K562 (cell line): ENCODE data around the gene VWA3A. TPM values are rescaled to one million over a fixed set of nuclear protein-coding genes. Genes with fewer than 3 reads are reported as not detected.

Experiments used
- AFF1 ChIP-seq, 2 experiments: fragments of 450-650 bp; IDR thresholded peaks; 2 replicates each; pipeline ENCODE4 v1.6.1; 2018; ENCODE audit warnings: mild to moderate bottlenecking in 2 of 2, low read depth in 1 of 2; ENCODE audit not compliant: partially characterized antibody in 2 of 2
- ARID1B ChIP-seq: fragments of 450-650 bp; IDR thresholded peaks from 2 replicates; pipeline ENCODE4 v1.6.1; 2016; ENCODE audit warnings: antibody characterized with exemption, mild to moderate bottlenecking, inconsistent platforms
- E2F4 ChIP-seq: sonication (generic); formaldehyde crosslinking; IDR thresholded peaks from 2 replicates; pipeline ENCODE4 v1.8.0; 2022; ENCODE audit warnings: mild to moderate bottlenecking, low read depth, missing genetic modification reagents
- E2F5 ChIP-seq: sonication (generic); formaldehyde crosslinking; IDR thresholded peaks from 2 replicates; pipeline ENCODE4 v1.8.0; 2022; ENCODE audit warnings: mild to moderate bottlenecking, missing genetic modification reagents
- EHMT2 ChIP-seq: fragments of 450-650 bp; IDR thresholded peaks from 2 replicates; pipeline ENCODE4 v1.6.1; 2018; ENCODE audit warnings: antibody characterized with exemption
- ETV5 ChIP-seq: sonication (generic); formaldehyde crosslinking; IDR thresholded peaks from 2 replicates; pipeline ENCODE4 v1.4.0; 2020; ENCODE audit warnings: low read depth, mild to moderate bottlenecking, missing genetic modification reagents
- FOXJ2 ChIP-seq: fragments of 200-800 bp; sonication (Bioruptor generic); IDR thresholded peaks from 2 replicates; pipeline ENCODE4 v1.6.1; 2016; ENCODE audit warnings: missing genetic modification characterization, missing compliant biosample characterization
- FOXK1 ChIP-seq: sonication (generic); formaldehyde crosslinking; IDR thresholded peaks from 2 replicates; pipeline ENCODE4 v1.8.0; 2022; ENCODE audit warnings: missing genetic modification reagents, mild to moderate bottlenecking, borderline replicate concordance
- FOXO4 ChIP-seq: fragments of 450-650 bp; formaldehyde crosslinking; IDR thresholded peaks from 2 replicates; pipeline ENCODE4 v1.4.0; 2020; ENCODE audit warnings: mild to moderate bottlenecking, moderate library complexity
- HNRNPH1 ChIP-seq: fragments of 200-400 bp; formaldehyde crosslinking; optimal IDR thresholded peaks from 2 replicates; pipeline ENCODE3; 2017; ENCODE audit warnings: low read depth, mild to moderate bottlenecking, low read length, moderate library complexity
- MYBL2 ChIP-seq, 2 experiments: fragments of 450-650 bp in 1 of 2; sonication (generic) in 1 of 2; formaldehyde crosslinking in 1 of 2; IDR thresholded peaks; 2 replicates each; pipeline versions ENCODE4 v1.6.1 to v1.8.1; 2017 to 2022; ENCODE audit warnings: borderline replicate concordance in 1 of 2, inconsistent platforms in 1 of 2, low read depth in 1 of 2, mild to moderate bottlenecking in 1 of 2, missing genetic modification reagents in 1 of 2, moderate library complexity in 1 of 2
- PHB ChIP-seq: fragments of 250-450 bp; sonication (Bioruptor Pico); IDR thresholded peaks from 2 replicates; pipeline ENCODE4 v1.5.0; 2021
- RFX5 ChIP-seq: IDR thresholded peaks from 2 replicates; pipeline ENCODE4 v1.6.1; 2011; ENCODE audit warnings: low read depth, mild to moderate bottlenecking, improper control_type of control experiment, low read length
- WHSC1 ChIP-seq: IDR thresholded peaks from one replicate; pipeline ENCODE4 v1.6.1; 2012; ENCODE audit warnings: low read length, control low read depth, inconsistent platforms
- ZBTB12 ChIP-seq: fragments of 250-450 bp; sonication (Bioruptor Pico); IDR thresholded peaks from 2 replicates; pipeline ENCODE4 v1.4.0; 2020
- ZNF324 ChIP-seq: fragments of 250-450 bp; sonication (Bioruptor Pico); IDR thresholded peaks from 2 replicates; pipeline ENCODE4 v1.4.0; 2020; ENCODE audit warnings: mild to moderate bottlenecking
- ZNF584 ChIP-seq: fragments of 200-800 bp; sonication (Bioruptor generic); IDR thresholded peaks from 2 replicates; pipeline ENCODE4 v1.6.1; 2016; ENCODE audit warnings: low read depth, mild to moderate bottlenecking, missing genetic modification characterization, missing compliant biosample characterization
- ZNF586 ChIP-seq: fragments of 450-650 bp; formaldehyde crosslinking; conservative IDR thresholded peaks from 2 replicates; pipeline ENCODE4 v1.4.0; 2020; ENCODE audit warnings: mild to moderate bottlenecking, moderate library complexity
- polyA plus RNA-seq, 8 experiments: library from polyadenylated mRNA; depleted of rRNA in 4 of 8; stranded (reverse) in 5 of 8; unstranded in 3 of 8; fragments of >200 nt; fragmentation: Nextera tagmentation in 2 of 8; fragmentation: Illumina TruSeq in 1 of 8; extraction: Ambion mirVana in 2 of 8; extraction: Trizol in 1 of 8; gene quantifications; 2 replicates each; pipeline versions ENCODE4 v1.2.1 to v1.2.3, GENCODE V29; 2011 to 2014; ENCODE audit warnings: inconsistent platforms in 1 of 8, missing spikeins in 1 of 8
- total RNA-seq, 7 experiments: library from RNA; depleted of rRNA in 6 of 7; stranded (reverse); fragments of >200 nt in 6 of 7; fragmentation: Illumina TruSeq in 2 of 7; extraction: Trizol in 2 of 7; gene quantifications; 2 replicates each; pipeline versions ENCODE4 v1.2.1 to v1.2.3, GENCODE V29; 2011 to 2021; ENCODE audit warnings: low replicate concordance in 1 of 7

Gene VWA3A
- total and polyA plus RNA-seq, 9 of the 15 experiments (the other 6 are each of a cell fraction or from before 2014, with no cell fraction given): not detected

- TF ChIP-seq AFF1 (IDR thresholded peaks at IDR 0.05; ENCODE audit: low read depth in 1 of 2, partially characterized antibody in 2 of 2) (no peak), EHMT2 (no peak), FOXJ2 (tag) (no peak), ARID1B (peak; percentile 61; the same call in 1 of the 2 replicates), ZNF584 (CRISPR knock-in tag) (no peak), HNRNPH1 (no peak), ZNF586 (CRISPR knock-in tag) (no peak), ETV5 (peak; percentile 98), WHSC1 (no peak), FOXO4 (CRISPR knock-in tag) (no peak), MYBL2 (IDR thresholded peaks at IDR 0.05; ENCODE audit: low read depth) (no peak), MYBL2 (CRISPR knock-in tag; IDR thresholded peaks at IDR 0.05; ENCODE audit: borderline replicate concordance) (no peak), PHB (no peak), RFX5 (no peak), E2F5 (CRISPR knock-in tag) (peak; percentile 32; the same call in 1 of the 2 replicates), E2F4 (CRISPR knock-in tag) (no peak), ZNF324 (CRISPR knock-in tag) (no peak), ZBTB12 (CRISPR knock-in tag) (0 out of 2 replicates have a peak, but pooled peaks have one; percentile 16), FOXK1 (CRISPR knock-in tag) (0 out of 2 replicates have a peak, but pooled peaks have one; percentile 83)
Observed at GRCh38 chr16:22206013-22206841, 113.9 kb downstream of the VWA3A start, which contains the start of gene EEF2K (continued).
